IMR-90 (cell line): ENCODE results near the gene ZFHX3. TPM values are rescaled to one million over a fixed set of nuclear protein-coding genes. Genes with fewer than 3 reads are reported as not detected.

Experiments used
- ATAC-seq: fragments of 200-7000 bp; cut with Tn5 transposase; 2 replicates; pipeline ENCODE4 v1.9.1; 2020; ENCODE audit warnings: low read depth, mild to moderate bottlenecking, moderate library complexity
- BruUV-seq: library from RNA; stranded (reverse); fragments of 400-500 nt; replicated peaks from 2 replicates; lab custom pipeline; 2021; lab: Mats Ljungman, UMichigan
- CTCF ChIA-PET: fragments of 300-600 bp; formaldehyde crosslinking; extraction: SDS; loops from one replicate; lab custom pipeline; 2021; ENCODE audit warnings: antibody characterized with exemption; lab: Yijun Ruan, JAX
- POLR2A ChIA-PET: fragments of 300-600 bp; sonication (Branson Sonifier 250); formaldehyde crosslinking; loops from one replicate; lab custom pipeline; 2022; ENCODE audit warnings: antibody characterized with exemption; ENCODE audit not compliant: unreplicated experiment; lab: Charles Lee
- DNase-seq: peaks from one replicate; pipeline ENCODE4 v3.0.0; 2013
- H2AFZ ChIP-seq: replicated peaks from 2 replicates; pipeline ENCODE3; 2013; ENCODE audit warnings: low read length, mild to moderate bottlenecking; ENCODE audit not compliant: poor library complexity
- H2AK5ac ChIP-seq: 2 replicates; pipeline ENCODE4 v1.6.1; 2013; ENCODE audit warnings: low read depth, low read length, inconsistent platforms
- H2AK9ac ChIP-seq: replicated peaks from 2 replicates; pipeline ENCODE3; 2013; ENCODE audit warnings: mild to moderate bottlenecking, low read depth, low read length, moderate library complexity; ENCODE audit not compliant: poor library complexity
- H2BK120ac ChIP-seq: 2 replicates; pipeline ENCODE4 v1.6.1; 2013; ENCODE audit warnings: low read depth, low read length, inconsistent platforms
- H2BK15ac ChIP-seq: 3 replicates; pipeline ENCODE4 v1.6.1; 2013; ENCODE audit warnings: low read depth, low read length, inconsistent platforms
- H2BK20ac ChIP-seq: 2 replicates; pipeline ENCODE4 v1.6.1; 2013; ENCODE audit warnings: low read depth, mild to moderate bottlenecking, inconsistent platforms, low read length, moderate library complexity
- H2BK5ac ChIP-seq: 2 replicates; pipeline ENCODE4 v1.6.1; 2013; ENCODE audit warnings: mild to moderate bottlenecking, low read depth, low read length, inconsistent platforms; ENCODE audit not compliant: poor library complexity, severe bottlenecking
- H3K14ac ChIP-seq: replicated peaks from 2 replicates; pipeline ENCODE4 v1.6.1; 2013; ENCODE audit warnings: low read depth, low read length, inconsistent platforms
- H3K18ac ChIP-seq: 2 replicates; pipeline ENCODE4 v1.6.1; 2013; ENCODE audit warnings: low read depth, low read length, control low read depth
- H3K23ac ChIP-seq: 2 replicates; pipeline ENCODE4 v1.6.1; 2013; ENCODE audit warnings: low read depth, low read length, inconsistent platforms
- H3K27ac ChIP-seq: 2 replicates; pipeline ENCODE4 v1.5.1; 2013; ENCODE audit warnings: mild to moderate bottlenecking, control low read depth, low read length; ENCODE audit not compliant: insufficient read depth
- H3K27me3 ChIP-seq: 2 replicates; pipeline ENCODE4 v1.6.1; 2013; ENCODE audit warnings: low read length; ENCODE audit not compliant: control insufficient read depth, insufficient read depth
- H3K36me3 ChIP-seq: 2 replicates; pipeline ENCODE4 v1.6.1; 2013; ENCODE audit warnings: low read length, mixed read lengths; ENCODE audit not compliant: control insufficient read depth, insufficient read depth
- H3K4ac ChIP-seq: 2 replicates; pipeline ENCODE4 v1.6.1; 2013; ENCODE audit warnings: low read depth, low read length, inconsistent platforms
- H3K4me1 ChIP-seq: 2 replicates; pipeline ENCODE4 v1.6.1; 2013; ENCODE audit warnings: low read length, mixed read lengths; ENCODE audit not compliant: control insufficient read depth, insufficient read depth
- H3K4me2 ChIP-seq: 2 replicates; pipeline ENCODE4 v1.6.1; 2013; ENCODE audit warnings: low read depth, mild to moderate bottlenecking, control low read depth, low read length, moderate library complexity
- H3K4me3 ChIP-seq: 2 replicates; pipeline ENCODE4 v1.5.1; 2013; ENCODE audit warnings: low read depth, mild to moderate bottlenecking, control low read depth, low read length, moderate library complexity; ENCODE audit not compliant: insufficient read depth
- H3K56ac ChIP-seq: 2 replicates; pipeline ENCODE4 v1.6.1; 2013; ENCODE audit warnings: low read length, inconsistent platforms; ENCODE audit not compliant: insufficient read depth; ENCODE audit errors: extremely low read depth
- H3K79me1 ChIP-seq, 2 experiments: 2 replicates each; pipeline ENCODE4 v1.6.1; 2013; ENCODE audit warnings: low read length in 2 of 2, inconsistent platforms in 1 of 2, low read depth in 1 of 2
- H3K9ac ChIP-seq: 2 replicates; pipeline ENCODE4 v1.6.1; 2013; ENCODE audit warnings: low read depth, low read length, control low read depth
- H3K9me1 ChIP-seq: 2 replicates; pipeline ENCODE4 v1.6.1; 2013; ENCODE audit warnings: low read length, inconsistent platforms; ENCODE audit not compliant: insufficient read depth
- H3K9me3 ChIP-seq: 2 replicates; pipeline ENCODE4 v1.6.1; 2013; ENCODE audit warnings: low read length; ENCODE audit not compliant: control insufficient read depth, insufficient read depth
- H4K20me1 ChIP-seq: 2 replicates; pipeline ENCODE4 v1.6.1; 2013; ENCODE audit warnings: low read length, inconsistent platforms; ENCODE audit not compliant: insufficient read depth
- H4K5ac ChIP-seq: 2 replicates; pipeline ENCODE4 v1.6.1; 2013; ENCODE audit warnings: mild to moderate bottlenecking, low read depth, low read length, control low read depth
- H4K8ac ChIP-seq, 2 experiments: 2 replicates each; pipeline ENCODE4 v1.6.1; 2013; ENCODE audit warnings: low read depth in 2 of 2, low read length in 2 of 2, control low read depth in 1 of 2, inconsistent platforms in 1 of 2
- H4K91ac ChIP-seq: 2 replicates; pipeline ENCODE4 v1.6.1; 2013; ENCODE audit warnings: low read depth, low read length, inconsistent platforms; ENCODE audit not compliant: insufficient read depth
- BHLHE40 ChIP-seq: fragments of 150-350 bp; IDR thresholded peaks from 2 replicates; pipeline ENCODE4 v1.6.1; 2016; ENCODE audit warnings: mild to moderate bottlenecking, low read depth, low read length
- CEBPB ChIP-seq: IDR thresholded peaks from 2 replicates; pipeline ENCODE4 v1.6.1; 2012; ENCODE audit warnings: low read depth, low read length, improper control_type of control experiment
- FOS ChIP-seq: fragments of 150-350 bp; IDR thresholded peaks from 2 replicates; pipeline ENCODE4 v1.6.1; 2016; ENCODE audit warnings: low read depth, low read length
- MAFK ChIP-seq: IDR thresholded peaks from 2 replicates; pipeline ENCODE4 v1.6.1; 2012; ENCODE audit warnings: low read depth, low read length, improper control_type of control experiment
- MAZ ChIP-seq: IDR thresholded peaks from 2 replicates; pipeline ENCODE4 v1.6.1; 2012; ENCODE audit warnings: low read depth, mild to moderate bottlenecking, low read length, improper control_type of control experiment, moderate library complexity, borderline replicate concordance
- NFE2L2 ChIP-seq: fragments of 150-350 bp; IDR thresholded peaks from 2 replicates; pipeline ENCODE4 v1.6.1; 2016; ENCODE audit warnings: low read depth, mild to moderate bottlenecking, low read length
- POLR2A ChIP-seq: IDR thresholded peaks from 2 replicates; pipeline ENCODE4 v1.6.1; 2012; ENCODE audit warnings: mild to moderate bottlenecking, low read depth, low read length
- RAD21 ChIP-seq: IDR thresholded peaks from 2 replicates; pipeline ENCODE4 v1.6.1; 2012; ENCODE audit warnings: low read length, improper control_type of control experiment
- RCOR1 ChIP-seq: IDR thresholded peaks from 2 replicates; pipeline ENCODE4 v1.6.1; 2012; ENCODE audit warnings: mild to moderate bottlenecking, low read length, improper control_type of control experiment; ENCODE audit not compliant: insufficient replicate concordance
- RFX5 ChIP-seq: IDR thresholded peaks from 2 replicates; pipeline ENCODE4 v1.8.0; 2012; ENCODE audit warnings: low read depth, mild to moderate bottlenecking, low read length, moderate library complexity
- SMC3 ChIP-seq: fragments of 150-350 bp; IDR thresholded peaks from 2 replicates; pipeline ENCODE4 v1.6.1; 2016; ENCODE audit warnings: low read depth, mild to moderate bottlenecking, antibody characterized with exemption, low read length, moderate library complexity
- WGBS, 2 experiments: methylation state at CpG; one replicate each; pipeline versions ENCODE4 v1.1.5 to v1.1.7; 2013; ENCODE audit warnings: missing lambda C conversion rate in 2 of 2; ENCODE audit not compliant: insufficient read length in 1 of 2; ENCODE audit errors: extremely low coverage in 2 of 2; 5-methylcytosine and 5-hydroxymethylcytosine counted together
- dilution Hi-C: fragments of 300-500 bp; cut with HindIII; formaldehyde crosslinking; loops from one replicate; pipeline ENCODE4 v1.14.3; 2018; ENCODE audit warnings: low sequenced_read_pairs; ENCODE audit not compliant: unreplicated experiment
- in situ Hi-C: fragments of 300-500 bp; cut with MboI; formaldehyde crosslinking; loops from 3 replicates; pipeline ENCODE4 v1.14.3; 2019; ENCODE audit warnings: low sequenced_read_pairs, inconsistent platforms, mixed read lengths
- intact Hi-C: fragments of 100-400 bp; cut with micrococcal nuclease; formaldehyde crosslinking; loops from 2 replicates; pipeline ENCODE4 v1.10.0; 2022
- polyA plus RNA-seq, 3 experiments: library from polyadenylated mRNA; depleted of rRNA; stranded (reverse); fragments of >200 nt; gene quantifications; 2 replicates each; pipeline ENCODE4 v1.2.3, GENCODE V29; 2012; ENCODE audit warnings: low replicate concordance in 1 of 3
- total RNA-seq: library from RNA; depleted of rRNA; stranded (reverse); fragments of >200 nt; gene quantifications from 2 replicates; pipeline ENCODE4 v1.2.3, GENCODE V29; 2012
- TF ChIP-seq, protein P1 (sequence below): fragments of 150-350 bp; IDR thresholded peaks from 2 replicates; pipeline ENCODE4 v1.6.1; 2016; ENCODE audit warnings: low read depth, mild to moderate bottlenecking, low read length, moderate library complexity, borderline replicate concordance
- TF ChIP-seq, protein P2 (sequence below): conservative IDR thresholded peaks from 2 replicates; pipeline ENCODE4 v1.5.1; 2012; ENCODE audit warnings: mild to moderate bottlenecking, low read depth, low read length, improper control_type of control experiment
- TF ChIP-seq, protein P3 (sequence below): fragments of 150-350 bp; IDR thresholded peaks from 2 replicates; pipeline ENCODE4 v1.6.1; 2017; ENCODE audit warnings: mild to moderate bottlenecking, antibody characterized with exemption, low read length, low read depth

Gene ZFHX3
- total and polyA plus RNA-seq, 2 of the 4 experiments (the other 2 are of a cell fraction): 1.4 to 1.7 TPM

DNA sequence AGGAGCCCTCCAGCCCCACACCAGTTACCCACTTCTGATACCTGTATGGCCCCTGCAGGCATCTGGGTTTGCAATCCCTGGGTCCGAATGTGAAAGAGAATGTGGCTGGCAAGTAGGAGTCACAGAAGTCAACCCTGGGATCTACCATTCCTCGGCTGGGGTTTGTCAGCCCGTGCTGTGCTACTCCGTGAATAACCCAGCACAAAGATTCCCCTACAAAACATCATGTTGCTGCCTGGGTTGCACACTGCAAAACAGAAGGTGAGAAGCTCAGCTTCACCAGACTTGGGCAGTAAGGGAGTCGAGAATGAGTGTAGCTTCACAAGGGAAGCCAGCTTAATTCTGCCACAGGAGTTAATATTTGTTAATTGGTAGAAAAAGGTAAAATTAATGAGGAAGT is 137.1 kb downstream of the ZFHX3 start:
- Histone ChIP-seq H4K5ac (no peak overlapping the region), H2BK20ac (no peak overlapping the region), H3K9me3 (no peaks in the 10 kb centered on the region), H4K20me1 (peaks cover 21% of the 10 kb centered on the region; the same call in 1 of the 2 replicates), H3K27me3 (no peaks in the 10 kb centered on the region), H3K4me1 (peaks cover 1% of the 10 kb centered on the region), H3K4ac (no peak overlapping the region), H2BK15ac (no peak overlapping the region), H2BK120ac (no peak overlapping the region), H3K23ac (no peak overlapping the region), H3K4me2 (no peak overlapping the region), H2AK9ac (no peak overlapping the region), H2BK5ac (no peak overlapping the region), H4K91ac (no peak overlapping the region), H3K9me1 (peaks cover 2% of the 10 kb centered on the region), H2AK5ac (no peak overlapping the region), H3K56ac (no peak overlapping the region), H3K27ac (no peak overlapping the region), H3K14ac (no peak overlapping the region), H3K4me3 (no peak overlapping the region), H3K79me1 (peaks cover 25 to 49% of the 10 kb centered on the region in 2 experiments), H2AFZ (no peak overlapping the region), H3K9ac (no peak overlapping the region), H4K8ac (no peak overlapping the region), H3K18ac (no peak overlapping the region), H3K36me3 (peaks cover 2% of the 10 kb centered on the region; the same call in 1 of the 2 replicates)
- ChIA-PET CTCF (no interaction called here), POLR2A (no interaction called here)
- DNase-seq (no peak), ATAC-seq (no peak)
- TF ChIP-seq NFE2L2 (no peak), RFX5 (no peak), BHLHE40 (no peak), CEBPB (no peak), SMC3 (no peak), RCOR1 (no peak), POLR2A (no peak), MAZ (no peak), RAD21 (no peak), MAFK (no peak), FOS (no peak)
- TF ChIP-seq, protein P1, sequence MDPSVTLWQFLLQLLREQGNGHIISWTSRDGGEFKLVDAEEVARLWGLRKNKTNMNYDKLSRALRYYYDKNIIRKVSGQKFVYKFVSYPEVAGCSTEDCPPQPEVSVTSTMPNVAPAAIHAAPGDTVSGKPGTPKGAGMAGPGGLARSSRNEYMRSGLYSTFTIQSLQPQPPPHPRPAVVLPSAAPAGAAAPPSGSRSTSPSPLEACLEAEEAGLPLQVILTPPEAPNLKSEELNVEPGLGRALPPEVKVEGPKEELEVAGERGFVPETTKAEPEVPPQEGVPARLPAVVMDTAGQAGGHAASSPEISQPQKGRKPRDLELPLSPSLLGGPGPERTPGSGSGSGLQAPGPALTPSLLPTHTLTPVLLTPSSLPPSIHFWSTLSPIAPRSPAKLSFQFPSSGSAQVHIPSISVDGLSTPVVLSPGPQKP: no peak
- TF ChIP-seq, protein P2, sequence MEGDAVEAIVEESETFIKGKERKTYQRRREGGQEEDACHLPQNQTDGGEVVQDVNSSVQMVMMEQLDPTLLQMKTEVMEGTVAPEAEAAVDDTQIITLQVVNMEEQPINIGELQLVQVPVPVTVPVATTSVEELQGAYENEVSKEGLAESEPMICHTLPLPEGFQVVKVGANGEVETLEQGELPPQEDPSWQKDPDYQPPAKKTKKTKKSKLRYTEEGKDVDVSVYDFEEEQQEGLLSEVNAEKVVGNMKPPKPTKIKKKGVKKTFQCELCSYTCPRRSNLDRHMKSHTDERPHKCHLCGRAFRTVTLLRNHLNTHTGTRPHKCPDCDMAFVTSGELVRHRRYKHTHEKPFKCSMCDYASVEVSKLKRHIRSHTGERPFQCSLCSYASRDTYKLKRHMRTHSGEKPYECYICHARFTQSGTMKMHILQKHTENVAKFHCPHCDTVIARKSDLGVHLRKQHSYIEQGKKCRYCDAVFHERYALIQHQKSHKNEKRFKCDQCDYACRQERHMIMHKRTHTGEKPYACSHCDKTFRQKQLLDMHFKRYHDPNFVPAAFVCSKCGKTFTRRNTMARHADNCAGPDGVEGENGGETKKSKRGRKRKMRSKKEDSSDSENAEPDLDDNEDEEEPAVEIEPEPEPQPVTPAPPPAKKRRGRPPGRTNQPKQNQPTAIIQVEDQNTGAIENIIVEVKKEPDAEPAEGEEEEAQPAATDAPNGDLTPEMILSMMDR: no peak
- TF ChIP-seq, protein P3, sequence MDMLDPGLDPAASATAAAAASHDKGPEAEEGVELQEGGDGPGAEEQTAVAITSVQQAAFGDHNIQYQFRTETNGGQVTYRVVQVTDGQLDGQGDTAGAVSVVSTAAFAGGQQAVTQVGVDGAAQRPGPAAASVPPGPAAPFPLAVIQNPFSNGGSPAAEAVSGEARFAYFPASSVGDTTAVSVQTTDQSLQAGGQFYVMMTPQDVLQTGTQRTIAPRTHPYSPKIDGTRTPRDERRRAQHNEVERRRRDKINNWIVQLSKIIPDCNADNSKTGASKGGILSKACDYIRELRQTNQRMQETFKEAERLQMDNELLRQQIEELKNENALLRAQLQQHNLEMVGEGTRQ: no peak
- dilution Hi-C loops: no loop called here
- intact Hi-C loops: no loop called here
- BruUV-seq: no TSS peak
- no CpG with 5 or more reads among the region's 5 CpGs for WGBS, 2 experiments
- in situ Hi-C loops: no loop called here
